Measurements from ENCODE around the gene KLHDC1.
"Not testable (repeated sequence)": the region's sequence is repeated elsewhere in the genome, so short reads cannot be mapped to it uniquely, and the experiment has no call there.

KLHDC1 gene, protein sequence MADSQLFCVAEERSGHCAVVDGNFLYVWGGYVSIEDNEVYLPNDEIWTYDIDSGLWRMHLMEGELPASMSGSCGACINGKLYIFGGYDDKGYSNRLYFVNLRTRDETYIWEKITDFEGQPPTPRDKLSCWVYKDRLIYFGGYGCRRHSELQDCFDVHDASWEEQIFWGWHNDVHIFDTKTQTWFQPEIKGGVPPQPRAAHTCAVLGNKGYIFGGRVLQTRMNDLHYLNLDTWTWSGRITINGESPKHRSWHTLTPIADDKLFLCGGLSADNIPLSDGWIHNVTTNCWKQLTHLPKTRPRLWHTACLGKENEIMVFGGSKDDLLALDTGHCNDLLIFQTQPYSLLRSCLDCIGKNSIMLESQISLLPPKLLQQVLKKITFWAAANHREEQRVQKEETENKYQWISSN

GRCh38 chr14:49692811-49693734, at the start of gene KLHDC1:
TSS of gene KLHDC1 (plus strand) at chr14:49693120. CDS start at chr14:49693195, 75 bp downstream.
- DNase-seq, result peak; percentile 88

- no peak for DNase-seq
Observed at GRCh38 chr14:49653508-49653907, 39.4 kb upstream of the KLHDC1 start.

- no peak for DNase-seq
Observed at GRCh38 chr14:49654511-49654910, 38.4 kb upstream of the KLHDC1 start.

DNA sequence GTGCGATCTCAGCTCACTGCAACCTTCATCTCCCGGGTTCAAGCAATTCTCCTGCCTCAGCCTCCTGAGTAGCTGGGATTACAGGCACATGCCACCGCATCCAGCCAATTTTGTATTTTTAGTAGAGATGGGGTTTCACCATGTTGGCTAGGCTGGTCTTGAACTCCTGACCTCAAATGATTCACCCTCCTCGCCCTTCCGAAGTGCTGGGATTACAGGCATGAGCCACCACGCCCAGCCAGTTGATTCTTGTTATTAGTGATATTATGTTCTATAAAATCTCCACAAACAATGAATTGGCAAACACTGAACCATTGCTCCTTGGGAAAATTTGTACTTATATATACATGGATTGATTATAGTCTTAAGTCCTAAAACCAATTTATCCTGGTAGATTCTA, 35.4 kb upstream of the KLHDC1 start:
- DNase-seq, result not testable (repeated sequence)

DNA sequence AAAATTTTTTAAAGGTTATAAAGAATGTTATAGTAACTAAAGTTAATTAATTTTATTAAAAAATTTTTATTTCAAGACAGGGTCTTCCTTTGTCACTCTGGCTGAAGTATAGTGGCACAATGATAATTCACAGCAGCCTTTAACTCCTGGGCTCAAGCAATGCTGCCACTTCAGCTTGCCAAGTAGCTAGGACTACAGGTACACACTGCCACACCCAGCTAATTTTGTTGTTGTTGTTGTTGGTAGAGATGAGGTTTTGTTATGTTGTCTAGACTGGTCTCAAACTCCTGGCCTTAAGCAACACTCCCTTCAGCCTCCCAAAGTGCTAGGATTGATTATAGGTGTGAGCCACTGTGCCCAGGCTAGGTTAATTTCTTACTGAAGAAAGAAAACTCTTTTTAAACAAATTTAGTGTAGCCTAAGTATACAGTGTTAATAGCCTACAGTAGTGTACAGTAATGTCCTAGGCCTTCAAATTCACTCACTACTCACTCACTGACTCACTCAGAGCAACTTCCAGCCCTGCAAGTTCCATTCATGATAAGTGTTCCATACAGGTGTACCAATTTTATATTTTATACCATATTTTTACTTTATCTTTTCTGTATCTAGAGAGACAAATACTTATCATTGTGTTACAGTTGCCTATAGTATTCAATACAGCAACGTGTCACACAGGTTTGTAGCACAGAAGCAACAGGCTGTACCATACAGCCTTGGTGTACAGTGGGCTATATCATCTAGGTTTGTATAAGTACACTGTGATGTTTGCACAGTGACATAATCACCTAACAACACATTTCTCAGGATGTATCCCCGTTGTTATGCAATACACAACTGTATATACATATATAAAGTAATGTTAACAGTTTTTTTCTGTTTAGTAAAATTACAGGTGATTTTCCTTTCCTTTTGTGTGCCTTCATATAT, 33.1 kb upstream of the KLHDC1 start:
- no peak for DNase-seq

DNA sequence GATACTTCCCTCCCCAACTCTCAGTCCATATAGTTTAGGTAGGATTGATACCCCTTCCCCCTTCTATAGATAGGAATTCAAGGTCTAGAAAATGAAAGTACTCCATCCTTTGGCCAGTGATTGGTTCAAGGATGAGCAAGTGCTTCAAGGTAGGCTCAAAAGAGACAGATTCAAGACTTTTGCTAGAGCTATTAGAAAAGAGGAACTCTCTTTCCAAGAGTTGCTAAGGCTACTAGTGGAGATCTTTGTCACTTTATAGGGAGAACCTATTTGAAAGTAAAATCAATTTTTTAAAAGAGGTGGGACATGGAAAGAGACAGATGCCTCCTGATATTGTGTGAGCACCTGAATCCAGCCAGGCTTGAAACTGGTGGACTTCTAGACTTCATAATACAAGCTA, 22.4 kb upstream of the KLHDC1 start:
- no peak for DNase-seq

DNA sequence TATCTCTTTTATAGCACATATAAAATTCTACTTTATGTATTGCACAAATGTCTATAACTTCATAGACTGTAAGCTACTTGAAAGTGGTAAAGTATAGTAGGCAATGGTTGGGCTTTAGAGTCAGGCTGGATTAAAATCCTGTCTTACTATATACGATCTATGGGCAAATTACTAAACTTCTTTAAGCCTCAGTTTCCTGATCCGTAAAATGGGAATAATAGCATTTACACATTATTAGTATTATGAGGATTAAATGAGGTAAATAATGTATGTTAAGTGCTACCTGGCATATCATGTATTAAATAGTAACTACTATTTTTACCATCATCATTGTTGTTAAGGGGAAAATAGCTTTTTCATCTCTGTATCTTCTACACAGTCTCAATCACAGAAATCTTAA, 19.3 kb upstream of the KLHDC1 start:
- DNase-seq, result no peak

GRCh38 chr14:49677643-49678042, 15.3 kb upstream of the KLHDC1 start:
- DNase-seq, result no peak

- no peak for DNase-seq
Observed at GRCh38 chr14:49679271-49679670, 13.6 kb upstream of the KLHDC1 start.

DNA sequence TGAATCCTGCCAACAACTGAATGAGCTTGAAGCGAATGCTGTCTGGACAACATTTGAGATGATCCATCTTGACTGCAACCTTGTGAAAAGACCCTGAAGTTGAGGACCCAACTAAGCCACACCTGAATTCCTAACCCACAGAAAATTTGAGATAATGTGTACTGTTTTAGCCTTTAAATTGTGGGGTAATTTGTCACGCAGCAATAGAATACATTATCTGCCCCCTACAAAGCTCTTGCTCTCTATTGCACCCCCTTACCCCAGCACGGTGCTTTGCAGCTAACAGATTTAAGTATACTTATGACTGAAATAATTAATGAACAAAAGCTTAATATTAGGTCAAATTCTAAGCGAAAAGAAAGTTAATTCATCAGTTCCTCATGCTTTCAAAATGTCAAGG, 6.5 kb upstream of the KLHDC1 start:
- DNase-seq, result no peak

DNA sequence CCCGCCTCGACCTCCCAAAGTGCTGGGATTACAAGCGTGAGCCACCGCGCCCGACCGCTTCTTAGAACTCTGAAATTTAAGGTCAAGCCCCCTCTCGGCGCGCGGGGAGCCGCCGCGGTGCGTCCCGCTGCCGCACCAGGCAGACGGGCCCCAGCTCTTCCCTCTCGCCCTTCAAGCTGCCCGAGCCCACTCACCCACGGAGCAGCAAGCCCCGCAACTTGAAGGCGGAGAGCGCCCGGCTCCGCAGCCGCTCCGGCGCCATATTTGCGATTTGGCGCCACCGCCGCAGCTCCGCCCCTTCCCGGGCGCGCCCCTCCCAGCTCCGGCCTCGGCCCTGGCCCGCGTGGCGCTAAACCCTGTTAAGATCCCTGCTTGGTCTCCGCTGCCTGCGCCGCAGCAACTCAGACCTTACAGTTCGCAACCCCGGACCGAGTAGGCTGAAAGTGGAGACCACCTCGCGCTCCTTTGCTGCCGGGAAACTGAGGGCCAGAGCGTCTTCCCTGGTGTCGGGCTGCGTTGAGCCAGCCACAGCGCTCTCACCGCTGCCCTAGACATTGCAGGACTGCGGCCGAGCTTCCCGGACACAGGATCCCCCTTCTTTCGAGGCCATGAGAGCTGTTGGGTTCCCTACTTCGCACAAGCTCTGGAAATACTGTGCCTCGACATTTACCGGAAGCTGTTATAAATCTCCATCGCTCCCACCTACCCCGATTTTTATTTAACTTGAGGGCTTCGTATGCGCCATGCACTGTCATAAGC, 4.8 kb upstream of the KLHDC1 start, which contains the start of gene POLE2:
TSS of gene POLE2 (minus strand) at position 273 of the 759 bp plus-strand sequence. CDS start at position 262, 11 bp downstream.
- DNase-seq, result peak; percentile 69

DNA sequence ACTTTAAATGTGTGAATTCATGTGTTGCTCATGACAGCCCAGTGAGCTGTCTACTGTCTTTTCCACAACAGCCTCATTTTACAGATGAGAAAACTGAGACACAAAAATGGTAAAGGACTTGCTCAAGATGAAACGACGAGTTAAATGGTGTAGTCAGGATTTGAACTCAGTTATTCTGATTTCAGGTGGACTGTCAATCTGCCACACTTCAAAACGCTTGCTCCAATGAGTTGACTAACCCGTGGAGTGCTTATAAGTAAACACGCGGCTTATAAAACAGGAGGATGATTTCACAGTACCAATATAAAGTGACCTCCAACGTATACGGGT, 4.3 kb upstream of the KLHDC1 start:
- no peak for DNase-seq

DNA sequence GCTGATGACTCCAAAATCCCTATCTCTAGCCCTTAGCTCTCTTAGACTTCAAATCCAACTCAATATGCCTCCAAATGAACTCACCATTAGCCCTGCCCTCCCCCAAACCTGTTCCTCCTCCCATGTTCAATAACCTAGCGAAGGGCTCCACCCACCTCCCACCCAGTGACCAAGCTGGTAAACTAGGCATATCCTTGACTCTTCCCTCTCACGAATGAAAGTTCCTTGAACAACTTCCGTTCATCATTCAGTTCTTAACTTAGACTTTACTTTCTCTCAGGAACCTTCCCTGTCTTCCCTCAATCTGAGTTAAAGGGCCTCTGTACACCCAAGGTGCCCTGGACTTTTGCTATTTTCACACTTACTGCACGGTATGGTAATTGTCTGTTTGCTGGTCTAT, 1.9 kb upstream of the KLHDC1 start:
- DNase-seq, result no peak

DNA sequence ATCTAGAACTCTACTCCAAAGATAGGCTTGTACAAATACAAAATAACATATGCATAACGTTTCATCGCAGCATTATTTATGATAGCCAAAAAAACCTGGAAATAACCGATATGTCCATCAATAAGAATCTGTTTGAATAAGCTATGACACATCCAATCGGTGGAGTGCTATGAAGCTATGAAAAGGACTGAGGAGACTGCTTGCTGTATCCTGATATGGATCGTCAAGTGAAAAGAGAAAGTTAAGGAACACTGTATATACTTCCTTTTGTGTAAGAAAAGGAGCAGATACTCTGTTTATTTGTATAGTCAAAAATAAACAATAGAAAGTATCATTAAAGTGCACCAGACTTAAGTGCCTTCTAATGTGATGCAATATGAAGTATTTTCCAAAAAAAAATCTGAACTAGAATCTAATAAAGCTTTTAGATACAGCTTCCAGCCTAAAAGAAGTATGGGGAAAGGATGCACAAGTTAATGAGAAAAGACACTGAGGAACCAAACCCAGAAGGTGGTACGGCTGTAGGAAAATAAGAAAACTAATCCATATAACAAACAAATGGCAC, 645 bp upstream of the KLHDC1 start:
- DNase-seq, result no peak

DNA sequence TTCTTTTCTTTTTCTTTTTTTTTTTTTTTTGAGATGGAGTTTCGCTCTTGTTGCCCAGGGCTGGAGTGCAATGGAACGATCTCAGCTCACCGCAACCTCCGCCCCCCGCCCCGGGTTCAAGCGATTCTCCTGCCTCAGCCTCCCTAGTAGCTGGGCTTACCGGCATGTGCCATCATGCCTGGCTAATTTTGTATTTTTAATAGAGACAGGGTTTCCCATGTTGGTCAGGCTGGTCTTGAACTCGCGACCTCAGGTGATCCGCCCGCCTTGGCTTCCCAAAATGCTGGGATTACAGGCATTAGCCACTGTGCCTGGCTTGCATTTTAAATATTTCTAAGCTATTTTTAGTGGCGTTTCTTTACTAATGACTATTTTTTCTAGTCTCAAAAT, 810 bp downstream of the KLHDC1 start:
- DNase-seq, result not testable (repeated sequence)

GRCh38 chr14:49702725-49703124, 9.8 kb downstream of the KLHDC1 start:
- DNase-seq, result no peak

DNA sequence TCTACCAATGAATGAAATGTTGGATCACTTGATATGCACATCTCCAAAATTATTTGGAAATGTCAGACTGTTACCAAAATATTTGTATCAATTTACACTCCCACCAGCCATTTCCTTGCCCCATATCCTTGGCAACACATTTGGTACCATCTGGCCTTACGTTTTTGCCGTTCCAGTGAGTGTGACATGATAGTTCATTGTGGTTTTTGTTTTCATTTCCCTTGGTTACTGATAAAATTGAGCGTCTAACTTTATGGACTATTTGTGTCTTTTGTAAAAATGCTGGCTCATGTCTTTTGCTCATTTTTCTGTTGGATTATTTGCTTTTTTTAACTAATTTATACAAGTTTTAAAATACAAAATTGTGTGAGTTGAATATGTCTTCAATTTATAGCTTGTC, 11.0 kb downstream of the KLHDC1 start:
- no peak for DNase-seq

GRCh38 chr14:49704471-49704870, 11.6 kb downstream of the KLHDC1 start:
- not testable (repeated sequence) for DNase-seq

DNA sequence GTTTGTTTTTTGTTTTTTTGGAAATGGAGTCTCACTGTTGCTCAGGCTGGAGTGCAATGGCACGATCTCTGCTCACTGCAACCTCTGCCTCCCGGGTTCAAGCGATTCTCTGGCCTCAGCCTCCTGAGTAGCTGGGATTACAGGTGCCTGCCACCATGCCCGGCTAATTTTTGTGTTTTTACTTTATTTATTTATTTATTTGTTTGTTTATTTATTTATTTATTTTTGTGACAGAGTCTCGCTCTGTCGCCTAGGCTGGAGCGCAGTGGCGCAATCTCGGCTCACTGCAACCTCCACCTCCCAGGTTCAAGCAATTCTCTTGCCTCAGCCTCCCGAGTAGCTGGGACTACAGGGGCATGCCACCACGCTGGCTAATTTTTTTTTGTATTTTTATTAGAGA, 18.1 kb downstream of the KLHDC1 start:
- DNase-seq, result not testable (repeated sequence)

DNA sequence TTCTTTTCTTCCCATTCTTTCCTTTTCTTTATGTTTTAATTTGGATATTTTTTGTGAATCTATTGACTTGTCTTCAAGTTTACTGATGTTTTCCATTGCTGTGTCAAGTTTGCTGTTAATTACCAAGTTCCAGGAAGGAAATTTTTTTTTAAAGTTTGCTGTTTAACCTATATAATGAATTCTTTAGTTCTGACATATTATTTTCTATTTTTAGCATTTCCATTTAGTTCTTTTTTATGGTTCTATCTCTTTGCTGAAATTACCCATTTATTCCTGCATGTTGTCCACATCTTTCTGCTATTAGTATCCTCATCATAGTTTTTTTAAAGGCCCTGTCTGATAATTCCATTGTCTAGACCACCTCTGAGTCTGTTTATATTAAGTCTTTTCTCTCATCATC, 27.8 kb downstream of the KLHDC1 start:
- DNase-seq, result no peak

DNA sequence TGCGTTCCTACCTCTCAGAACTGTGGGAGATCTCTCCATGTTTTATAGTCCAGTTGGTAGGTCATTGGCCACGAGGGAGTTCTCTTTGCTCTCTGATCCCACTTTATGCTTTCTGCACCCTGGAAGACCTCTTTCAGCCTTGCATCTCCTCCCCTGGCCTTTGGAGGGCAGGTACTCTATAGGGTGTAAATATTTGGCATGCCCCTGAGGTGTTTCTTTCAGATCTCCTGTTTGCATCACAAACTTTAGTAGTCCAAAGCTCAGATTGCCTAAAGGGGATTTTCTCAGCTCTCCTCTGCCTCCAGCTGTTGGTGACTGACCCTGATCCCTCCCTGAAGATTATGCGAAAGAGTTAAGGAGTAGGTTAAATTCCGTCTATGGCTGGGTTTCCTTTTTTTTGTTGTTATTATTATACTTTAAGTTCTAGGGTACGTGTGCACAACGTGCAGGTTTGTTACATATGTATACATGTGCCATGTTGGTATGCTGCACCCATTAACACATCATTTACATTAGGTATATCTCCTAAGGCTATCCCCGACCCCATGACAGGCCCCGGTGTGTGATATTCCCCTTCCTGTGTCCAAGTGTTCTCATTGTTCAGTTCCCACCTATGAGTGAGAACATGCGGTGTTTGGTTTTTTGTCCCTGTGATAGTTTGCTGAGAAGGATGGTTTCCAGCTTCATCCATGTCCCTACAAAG, 29.0 kb downstream of the KLHDC1 start:
- DNase-seq, result not testable (repeated sequence)

Data from midbrain (tissue), 1 donor.